ENCODE results near the gene SSH3.

The SSH3 gene

DNA sequence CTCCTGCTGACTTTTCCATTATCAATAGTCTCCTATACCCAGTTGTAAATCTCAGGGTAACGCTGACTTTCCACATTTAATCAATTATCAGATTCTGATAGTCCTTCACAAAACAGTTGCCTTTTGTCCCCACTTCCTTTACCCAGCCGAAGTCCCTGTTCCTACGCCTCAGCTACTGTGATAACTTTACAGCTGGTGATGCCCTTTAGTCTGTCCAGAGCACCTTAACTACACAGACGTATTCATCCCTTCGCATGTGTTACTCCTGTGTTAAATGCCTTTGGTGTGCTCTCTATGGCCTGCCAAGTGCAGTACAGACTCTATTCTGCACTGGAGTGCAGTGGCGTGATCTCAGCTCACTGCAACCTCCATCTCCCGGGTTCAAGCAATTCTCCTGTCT lies 20.2 kb downstream of the SSH3 start:
- TF ChIP-seq, protein P1, sequence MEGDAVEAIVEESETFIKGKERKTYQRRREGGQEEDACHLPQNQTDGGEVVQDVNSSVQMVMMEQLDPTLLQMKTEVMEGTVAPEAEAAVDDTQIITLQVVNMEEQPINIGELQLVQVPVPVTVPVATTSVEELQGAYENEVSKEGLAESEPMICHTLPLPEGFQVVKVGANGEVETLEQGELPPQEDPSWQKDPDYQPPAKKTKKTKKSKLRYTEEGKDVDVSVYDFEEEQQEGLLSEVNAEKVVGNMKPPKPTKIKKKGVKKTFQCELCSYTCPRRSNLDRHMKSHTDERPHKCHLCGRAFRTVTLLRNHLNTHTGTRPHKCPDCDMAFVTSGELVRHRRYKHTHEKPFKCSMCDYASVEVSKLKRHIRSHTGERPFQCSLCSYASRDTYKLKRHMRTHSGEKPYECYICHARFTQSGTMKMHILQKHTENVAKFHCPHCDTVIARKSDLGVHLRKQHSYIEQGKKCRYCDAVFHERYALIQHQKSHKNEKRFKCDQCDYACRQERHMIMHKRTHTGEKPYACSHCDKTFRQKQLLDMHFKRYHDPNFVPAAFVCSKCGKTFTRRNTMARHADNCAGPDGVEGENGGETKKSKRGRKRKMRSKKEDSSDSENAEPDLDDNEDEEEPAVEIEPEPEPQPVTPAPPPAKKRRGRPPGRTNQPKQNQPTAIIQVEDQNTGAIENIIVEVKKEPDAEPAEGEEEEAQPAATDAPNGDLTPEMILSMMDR (IDR thresholded peaks at IDR 0.05; ENCODE audit: insufficient read depth, missing control alignments) = no peak
- no peak for FAIRE-seq
- DNase-seq (ENCODE audit: insufficient read length, low spot score) = no peak

GRCh38 chr11:67332081-67332691 lies 28.9 kb downstream of the SSH3 start:
- TF ChIP-seq, protein P1 (IDR thresholded peaks at IDR 0.05; ENCODE audit: insufficient read depth, missing control alignments) = no peak
- FAIRE-seq = no peak
- DNase-seq (ENCODE audit: insufficient read length, low spot score) = no peak

- FAIRE-seq (no peak), DNase-seq (ENCODE audit: insufficient read length, low spot score) (no peak)
- TF ChIP-seq, protein P1 (IDR thresholded peaks at IDR 0.05; ENCODE audit: insufficient read depth, missing control alignments) = no peak
Observed at GRCh38 chr11:67337257-67337656, 33.9 kb downstream of the SSH3 start.

- FAIRE-seq (no peak), DNase-seq (ENCODE audit: insufficient read length, low spot score) (no peak)
- TF ChIP-seq, protein P1 (IDR thresholded peaks at IDR 0.05; ENCODE audit: insufficient read depth, missing control alignments) = no peak
Observed at GRCh38 chr11:67344264-67344663, 40.9 kb downstream of the SSH3 start.

GRCh38 chr11:67345247-67345919 lies 42.1 kb downstream of the SSH3 start:
- FAIRE-seq (no peak), DNase-seq (ENCODE audit: insufficient read length, low spot score) (no peak)
- TF ChIP-seq, protein P1 (IDR thresholded peaks at IDR 0.05; ENCODE audit: insufficient read depth, missing control alignments) = no peak

GRCh38 chr11:67345920-67346819 lies 42.8 kb downstream of the SSH3 start:
- no peak for FAIRE-seq
- DNase-seq (ENCODE audit: insufficient read length, low spot score) = peak; percentile 5
- TF ChIP-seq, protein P1 (IDR thresholded peaks at IDR 0.05; ENCODE audit: insufficient read depth, missing control alignments) = peak; percentile 32

All from D721Med (cell line).